CD14-positive monocyte (primary cell): ENCODE measurements around the gene DNAH7. TPM values are rescaled to one million over a fixed set of nuclear protein-coding genes. Genes with fewer than 3 reads are reported as not detected.

Source experiments
- DNase-seq, 3 donors: peaks; one replicate each; pipeline ENCODE4 v3.0.0-alpha.2; 2011 to 2022
- H2AFZ ChIP-seq: 2 replicates; pipeline ENCODE4 v1.6.0; 2012; ENCODE audit warnings: mild to moderate bottlenecking, low read depth, low read length, inconsistent platforms; ENCODE audit not compliant: insufficient read depth, poor library complexity, severe bottlenecking
- H3K27ac ChIP-seq, 2 donors: 1 replicate in 1 of 2; 2 replicates in 1 of 2; pipeline ENCODE4 v1.5.1; 2012 to 2013; ENCODE audit warnings: low read length in 2 of 2, control low read depth in 1 of 2, inconsistent platforms in 1 of 2, low read depth in 1 of 2, mild to moderate bottlenecking in 1 of 2
- H3K27me3 ChIP-seq, 2 donors: one replicate each; pipeline versions ENCODE4 v1.6.0 to v1.6.1; 2011 to 2013; ENCODE audit warnings: low read length in 2 of 2; ENCODE audit not compliant: control insufficient read depth in 2 of 2, insufficient read depth in 2 of 2
- H3K36me3 ChIP-seq, 2 donors: replicated peaks in 1 of 2; 1 replicate in 1 of 2; 2 replicates in 1 of 2; pipeline versions ENCODE4 v1.5.1 to v1.6.1; 2012 to 2013; ENCODE audit warnings: low read length in 2 of 2, control low read depth in 1 of 2, inconsistent platforms in 1 of 2, mild to moderate bottlenecking in 1 of 2; ENCODE audit not compliant: insufficient read depth in 2 of 2, control insufficient read depth in 1 of 2
- H3K4me1 ChIP-seq, 2 donors: 1 replicate in 1 of 2; 2 replicates in 1 of 2; pipeline versions ENCODE4 v1.5.1 to v1.6.1; 2012 to 2013; ENCODE audit warnings: low read length in 2 of 2, control low read depth in 1 of 2, inconsistent platforms in 1 of 2, mild to moderate bottlenecking in 1 of 2, moderate library complexity in 1 of 2; ENCODE audit not compliant: insufficient read depth in 2 of 2, control insufficient read depth in 1 of 2
- H3K4me2 ChIP-seq: replicated peaks from 2 replicates; pipeline ENCODE3; 2012; ENCODE audit warnings: low read length, moderate library complexity, mild to moderate bottlenecking; ENCODE audit not compliant: poor library complexity, severe bottlenecking; ENCODE audit errors: extremely low read depth
- H3K4me3 ChIP-seq, 3 experiments: fragments of 200-600 bp in 1 of 3; sonication (generic) in 1 of 3; replicated peaks in 1 of 3; 1 replicate in 2 of 3; 2 replicates in 1 of 3; pipeline ENCODE4 v1.5.1; 2011 to 2013; ENCODE audit warnings: low read length in 3 of 3, mild to moderate bottlenecking in 3 of 3, control low read depth in 2 of 3, low read depth in 2 of 3, inconsistent platforms in 1 of 3, moderate library complexity in 1 of 3
- H3K79me2 ChIP-seq: 2 replicates; pipeline ENCODE4 v1.6.0; 2012; ENCODE audit warnings: mild to moderate bottlenecking, control low read depth, inconsistent platforms, low read length, moderate library complexity; ENCODE audit not compliant: insufficient read depth
- H3K9ac ChIP-seq: 2 replicates; pipeline ENCODE4 v1.6.0; 2017; ENCODE audit warnings: low read length, mild to moderate bottlenecking; ENCODE audit not compliant: insufficient read depth, poor library complexity, severe bottlenecking
- H3K9me3 ChIP-seq, 2 donors: replicated peaks in 1 of 2; 1 replicate in 1 of 2; 2 replicates in 1 of 2; pipeline versions ENCODE4 v1.5.1 to v1.6.1; 2012 to 2013; ENCODE audit warnings: low read length in 2 of 2, control low read depth in 1 of 2; ENCODE audit not compliant: control insufficient read depth in 1 of 2, insufficient read depth in 1 of 2
- H4K20me1 ChIP-seq: 2 replicates; pipeline ENCODE4 v1.6.0; 2012; ENCODE audit warnings: mild to moderate bottlenecking, low read length, control low read depth, moderate library complexity; ENCODE audit not compliant: insufficient read depth
- H3K27ac Mint-ChIP-seq, 7 donors: one replicate each; pipeline ENCODE4 v1.8.0; 2020; ENCODE audit warnings: mild to moderate bottlenecking in 7 of 7, mixed read lengths in 7 of 7, moderate library complexity in 6 of 7, inconsistent platforms in 2 of 7
- H3K27me3 Mint-ChIP-seq, 3 donors: one replicate each; pipeline ENCODE4 v1.8.0; 2021 to 2022; ENCODE audit warnings: low read depth in 3 of 3, mild to moderate bottlenecking in 3 of 3, mixed read lengths in 3 of 3, moderate library complexity in 3 of 3, inconsistent platforms in 1 of 3
- H3K36me3 Mint-ChIP-seq, 2 donors: one replicate each; pipeline ENCODE4 v1.8.0; 2020; ENCODE audit warnings: mixed read lengths in 2 of 2, inconsistent platforms in 1 of 2, mild to moderate bottlenecking in 1 of 2
- H3K4me1 Mint-ChIP-seq: one replicate; pipeline ENCODE4 v1.8.0; 2020; ENCODE audit warnings: mild to moderate bottlenecking, mixed read lengths
- H3K4me3 Mint-ChIP-seq, 2 donors: one replicate each; pipeline ENCODE4 v1.8.0; 2020; ENCODE audit warnings: mild to moderate bottlenecking in 2 of 2, mixed read lengths in 2 of 2, moderate library complexity in 1 of 2
- H3K9me3 Mint-ChIP-seq, 7 donors: one replicate each; pipeline ENCODE4 v1.8.0; 2020 to 2022; ENCODE audit warnings: mixed read lengths in 7 of 7, mild to moderate bottlenecking in 6 of 7, moderate library complexity in 6 of 7, inconsistent platforms in 2 of 7
- WGBS: methylation state at CpG from one replicate; pipeline ENCODE4 v1.1.5; 2013; ENCODE audit warnings: missing lambda C conversion rate; ENCODE audit not compliant: insufficient coverage; 5-methylcytosine and 5-hydroxymethylcytosine counted together
- intact Hi-C, 2 donors: fragments of 100-400 bp; cut with micrococcal nuclease; formaldehyde crosslinking; loops; one replicate each; pipeline versions ENCODE4 v1.15.0 to v1.15.1; 2023
- polyA plus RNA-seq, 3 donors: library from polyadenylated mRNA; depleted of rRNA in 1 of 3; unstranded in 2 of 3; stranded (reverse) in 1 of 3; fragments of 300-500 nt in 2 of 3; fragments of >200 nt in 1 of 3; fragmentation: Illumina TruSeq in 2 of 3; gene quantifications; 1 replicate in 2 of 3; 2 replicates in 1 of 3; pipeline ENCODE4 v1.2.3, GENCODE V29; 2012 to 2021
- TF ChIP-seq, protein P1 (sequence below): fragments of 200-600 bp; IDR thresholded peaks from one replicate; pipeline ENCODE4 v1.8.0; 2022; ENCODE audit warnings: antibody characterized with exemption, mild to moderate bottlenecking

DNAH7 gene
- polyA plus RNA-seq, 3 donors: 0.07 TPM; not detected in 2

DNA sequence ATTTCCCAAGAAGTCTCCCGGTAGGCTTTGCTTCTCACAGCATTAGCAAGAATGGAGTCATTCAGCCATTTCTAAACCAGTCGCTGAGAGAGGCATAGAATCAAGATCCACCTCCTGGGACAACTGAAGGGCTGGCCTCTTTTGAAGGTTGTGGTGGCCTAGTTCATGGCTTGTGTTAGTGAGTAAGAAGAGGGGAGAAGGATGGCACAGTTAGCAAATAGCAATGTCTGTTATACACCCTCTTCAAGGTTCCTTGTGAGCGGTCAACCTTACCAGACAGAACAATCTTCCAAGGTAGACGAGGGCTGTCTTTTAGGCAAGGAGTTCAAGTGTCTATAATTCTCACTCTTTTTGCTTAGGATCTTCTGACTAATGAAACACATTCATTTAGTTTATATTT lies 35.4 kb upstream of the DNAH7 start:
- H3K9me3 ChIP-seq: no peaks in the 10 kb centered on the region
- no peaks in the 10 kb centered on the region for H3K36me3 ChIP-seq
- TF ChIP-seq, protein P1, sequence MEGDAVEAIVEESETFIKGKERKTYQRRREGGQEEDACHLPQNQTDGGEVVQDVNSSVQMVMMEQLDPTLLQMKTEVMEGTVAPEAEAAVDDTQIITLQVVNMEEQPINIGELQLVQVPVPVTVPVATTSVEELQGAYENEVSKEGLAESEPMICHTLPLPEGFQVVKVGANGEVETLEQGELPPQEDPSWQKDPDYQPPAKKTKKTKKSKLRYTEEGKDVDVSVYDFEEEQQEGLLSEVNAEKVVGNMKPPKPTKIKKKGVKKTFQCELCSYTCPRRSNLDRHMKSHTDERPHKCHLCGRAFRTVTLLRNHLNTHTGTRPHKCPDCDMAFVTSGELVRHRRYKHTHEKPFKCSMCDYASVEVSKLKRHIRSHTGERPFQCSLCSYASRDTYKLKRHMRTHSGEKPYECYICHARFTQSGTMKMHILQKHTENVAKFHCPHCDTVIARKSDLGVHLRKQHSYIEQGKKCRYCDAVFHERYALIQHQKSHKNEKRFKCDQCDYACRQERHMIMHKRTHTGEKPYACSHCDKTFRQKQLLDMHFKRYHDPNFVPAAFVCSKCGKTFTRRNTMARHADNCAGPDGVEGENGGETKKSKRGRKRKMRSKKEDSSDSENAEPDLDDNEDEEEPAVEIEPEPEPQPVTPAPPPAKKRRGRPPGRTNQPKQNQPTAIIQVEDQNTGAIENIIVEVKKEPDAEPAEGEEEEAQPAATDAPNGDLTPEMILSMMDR: no peak
- Mint-ChIP-seq H3K27ac (no peak overlapping the region), H3K4me3 (no peak overlapping the region), H3K27me3 (no peaks in the 10 kb centered on the region), H3K36me3 (no peaks in the 10 kb centered on the region), H3K4me1 (peaks cover 31% of the 10 kb centered on the region), H3K9me3 (peaks cover 2 to 6% (median 4%) of the 10 kb centered on the region in 7 donors)
- no peak overlapping the region for H2AFZ ChIP-seq
- H3K79me2 ChIP-seq: no peaks in the 10 kb centered on the region
- no peak overlapping the region for H3K27ac ChIP-seq
- no peak overlapping the region for H3K4me3 ChIP-seq
- H4K20me1 ChIP-seq: no peaks in the 10 kb centered on the region
- no peak for DNase-seq
- no peak overlapping the region for H3K4me2 ChIP-seq
- 92% methylated on average over 2 of the region's 4 CpGs for WGBS
- intact Hi-C loops: no loop called here
- peaks cover 16 to 22% of the 10 kb centered on the region in 2 donors for H3K4me1 ChIP-seq
- no peak overlapping the region for H3K9ac ChIP-seq
- H3K27me3 ChIP-seq: no peaks in the 10 kb centered on the region

- no peaks in the 10 kb centered on the region for H3K27me3 ChIP-seq
- no peak overlapping the region for H3K4me2 ChIP-seq
- peaks cover 0 to 1% (median 0%) of the 10 kb centered on the region in 3 donors for H3K27me3 Mint-ChIP-seq
- TF ChIP-seq, protein P1: no peak
- H3K4me1 ChIP-seq: peaks cover 16 to 22% of the 10 kb centered on the region in 2 donors
- no peaks in the 10 kb centered on the region for H3K36me3 Mint-ChIP-seq
- H3K36me3 ChIP-seq: no peaks in the 10 kb centered on the region
- H3K27ac Mint-ChIP-seq: no peak overlapping the region
- intact Hi-C loops: no loop called here
- H3K27ac ChIP-seq: no peak overlapping the region
- H2AFZ ChIP-seq: no peak overlapping the region
- DNase-seq: no peak
- no peaks in the 10 kb centered on the region for H3K79me2 ChIP-seq
- H4K20me1 ChIP-seq: no peaks in the 10 kb centered on the region
- peaks cover 31% of the 10 kb centered on the region for H3K4me1 Mint-ChIP-seq
- no peak overlapping the region for H3K4me3 Mint-ChIP-seq
- no peak overlapping the region for H3K9ac ChIP-seq
- no peak overlapping the region for H3K4me3 ChIP-seq
- 100% methylated on average over 2 of the region's 2 CpGs for WGBS
- no peaks in the 10 kb centered on the region for H3K9me3 ChIP-seq
- peaks cover 2 to 5% (median 4%) of the 10 kb centered on the region in 7 donors for H3K9me3 Mint-ChIP-seq
Observed at GRCh38 chr2:196103626-196104025, 35.0 kb upstream of the DNAH7 start.
